ENCODE measurements around the gene KATNAL2.
"Not testable (repeated sequence)": the region's sequence is repeated elsewhere in the genome, so short reads cannot be mapped to it uniquely, and the experiment has no call there.

Gene KATNAL2

GRCh38 chr18:46939998-46940571, 22.7 kb downstream of the KATNAL2 start:
- no peak for DNase-seq

- no peak for DNase-seq
Measured at GRCh38 chr18:46942646-46943045, 25.2 kb downstream of the KATNAL2 start.

- no peak for DNase-seq
Measured at GRCh38 chr18:46946656-46947282, 29.4 kb downstream of the KATNAL2 start.

GRCh38 chr18:46950064-46950656, 32.8 kb downstream of the KATNAL2 start:
- DNase-seq = peak; percentile 3

GRCh38 chr18:46953195-46953594, 35.8 kb downstream of the KATNAL2 start:
- DNase-seq = no peak

GRCh38 chr18:46958209-46958608, 40.8 kb downstream of the KATNAL2 start:
- no peak for DNase-seq

GRCh38 chr18:46963656-46964578, 46.5 kb downstream of the KATNAL2 start:
- not testable (repeated sequence) for DNase-seq

- DNase-seq = not testable (repeated sequence)
Measured at GRCh38 chr18:46964579-46965293, 47.3 kb downstream of the KATNAL2 start.

- DNase-seq = not testable (repeated sequence)
Measured at GRCh38 chr18:46966266-46966665, 48.9 kb downstream of the KATNAL2 start.

GRCh38 chr18:46969551-46969950, 52.1 kb downstream of the KATNAL2 start:
- not testable (repeated sequence) for DNase-seq

GRCh38 chr18:47019870-47020269, 102.5 kb downstream of the KATNAL2 start:
- not testable (repeated sequence) for DNase-seq

GRCh38 chr18:47020757-47021156, 103.4 kb downstream of the KATNAL2 start:
- DNase-seq = not testable (repeated sequence)

GRCh38 chr18:47022821-47023220, 105.4 kb downstream of the KATNAL2 start:
- not testable (repeated sequence) for DNase-seq

GRCh38 chr18:47023769-47024465, 106.5 kb downstream of the KATNAL2 start:
- not testable (repeated sequence) for DNase-seq

- not testable (repeated sequence) for DNase-seq
Measured at GRCh38 chr18:47025557-47026174, 108.3 kb downstream of the KATNAL2 start.

GRCh38 chr18:47028738-47029137, 111.3 kb downstream of the KATNAL2 start:
- DNase-seq = not testable (repeated sequence)

GRCh38 chr18:47029684-47030353, 112.4 kb downstream of the KATNAL2 start:
- not testable (repeated sequence) for DNase-seq

GRCh38 chr18:47030887-47031286, 113.5 kb downstream of the KATNAL2 start:
- not testable (repeated sequence) for DNase-seq

- DNase-seq = no peak
Measured at GRCh38 chr18:47032945-47033344, 115.5 kb downstream of the KATNAL2 start.

- not testable (repeated sequence) for DNase-seq
Measured at GRCh38 chr18:47034591-47034990, 117.2 kb downstream of the KATNAL2 start.
